Endothelial cell of umbilical vein (primary cell): ENCODE measurements around the gene TTLL5. TPM values are rescaled to one million over a fixed set of nuclear protein-coding genes. Genes with fewer than 3 reads are reported as not detected.

Experiments
- BruUV-seq: library from RNA; stranded (reverse); fragments of 400-500 nt; replicated peaks from 2 replicates; lab custom pipeline; 2021; lab: Mats Ljungman, UMichigan
- CTCF ChIA-PET: fragments of 300-600, 350-600 bp; sonication (Branson Sonifier 250); formaldehyde crosslinking; loops from one replicate; lab custom pipeline; 2021; ENCODE audit warnings: antibody characterized with exemption, inconsistent platforms; lab: Charles Lee
- POLR2A ChIA-PET: fragments of 300-600, 350-600 bp; sonication (Branson Sonifier 250); formaldehyde crosslinking; loops from one replicate; lab custom pipeline; 2021; ENCODE audit warnings: antibody characterized with exemption, inconsistent platforms; lab: Charles Lee
- DNase-seq: peaks from one replicate; pipeline ENCODE4 v3.0.0-alpha.2; 2011; ENCODE audit warnings: low read depth, low spot score
- FAIRE-seq: peaks from 2 replicates; lab custom pipeline; 2011; peaks lifted over from hg19 to GRCh38; lab: Jason Lieb, UNC
- H2AFZ ChIP-seq: 2 replicates; pipeline ENCODE4 v1.6.0; 2012; ENCODE audit warnings: low read depth, low read length, control low read depth, inconsistent platforms
- H3K27ac ChIP-seq: 2 replicates; pipeline ENCODE4 v1.5.1; 2011; ENCODE audit warnings: low read depth, mild to moderate bottlenecking, control low read depth, low read length, moderate library complexity; ENCODE audit not compliant: insufficient read depth
- H3K27me3 ChIP-seq, 2 experiments: 2 replicates each; pipeline versions ENCODE4 v1.6.0 to v1.6.1; 2011; ENCODE audit warnings: low read length in 2 of 2, mixed read lengths in 1 of 2; ENCODE audit not compliant: control insufficient read depth in 2 of 2, insufficient read depth in 2 of 2
- H3K36me3 ChIP-seq, 2 experiments: 2 replicates in 1 of 2; 3 replicates in 1 of 2; pipeline ENCODE4 v1.5.1; 2011; ENCODE audit warnings: low read length in 2 of 2, mild to moderate bottlenecking in 1 of 2, moderate library complexity in 1 of 2; ENCODE audit not compliant: control insufficient read depth in 2 of 2, insufficient read depth in 2 of 2; ENCODE audit errors: extremely low read depth in 1 of 2
- H3K4me1 ChIP-seq: 3 replicates; pipeline ENCODE4 v1.5.1; 2011; ENCODE audit warnings: mild to moderate bottlenecking, low read length; ENCODE audit not compliant: control insufficient read depth, insufficient read depth; ENCODE audit errors: extremely low read depth
- H3K4me2 ChIP-seq: 2 replicates; pipeline ENCODE4 v1.6.1; 2011; ENCODE audit warnings: low read length, control low read depth, mixed read lengths; ENCODE audit not compliant: insufficient read depth
- H3K4me3 ChIP-seq, 3 experiments: fragments of 200-600 bp in 1 of 3; sonication (generic), shearing (Covaris generic) in 1 of 3; replicated peaks in 1 of 3; 2 replicates each; pipeline ENCODE4 v1.5.1; 2011 to 2016; ENCODE audit warnings: control low read depth in 3 of 3, low read length in 3 of 3, mild to moderate bottlenecking in 2 of 3, inconsistent platforms in 1 of 3, low read depth in 1 of 3, moderate library complexity in 1 of 3; ENCODE audit not compliant: insufficient read depth in 1 of 3
- H3K79me2 ChIP-seq: 2 replicates; pipeline ENCODE4 v1.6.0; 2012; ENCODE audit warnings: low read length, inconsistent platforms; ENCODE audit not compliant: control insufficient read depth, insufficient read depth
- H3K9ac ChIP-seq: replicated peaks from 2 replicates; pipeline ENCODE3; 2011; ENCODE audit warnings: low read length, control low read depth; ENCODE audit not compliant: insufficient read depth; ENCODE audit errors: extremely low read depth
- H3K9me1 ChIP-seq: replicated peaks from 3 replicates; pipeline ENCODE4 v1.6.0; 2011; ENCODE audit warnings: mild to moderate bottlenecking, low read length; ENCODE audit not compliant: control insufficient read depth, insufficient read depth; ENCODE audit errors: extremely low read depth
- H3K9me3 ChIP-seq: replicated peaks from 2 replicates; pipeline ENCODE4 v1.5.1; 2012; ENCODE audit warnings: low read length, inconsistent platforms; ENCODE audit not compliant: control insufficient read depth, insufficient read depth
- H4K20me1 ChIP-seq: replicated peaks from 2 replicates; pipeline ENCODE3; 2011; ENCODE audit warnings: mild to moderate bottlenecking, low read length; ENCODE audit not compliant: control insufficient read depth, insufficient read depth; ENCODE audit errors: extremely low read depth
- CTCF ChIP-seq, 2 donors: IDR thresholded peaks; 1 replicate in 1 of 2; 2 replicates in 1 of 2; pipeline ENCODE4 v1.5.1; 2011; ENCODE audit warnings: low read length in 2 of 2, mild to moderate bottlenecking in 2 of 2, moderate library complexity in 2 of 2, control low read depth in 1 of 2, inconsistent platforms in 1 of 2, low read depth in 1 of 2; ENCODE audit not compliant: insufficient read depth in 1 of 2; ENCODE audit errors: extremely low read depth in 1 of 2
- EZH2 ChIP-seq: IDR thresholded peaks from 2 replicates; pipeline ENCODE4 v1.6.1; 2012; ENCODE audit warnings: borderline replicate concordance, low read depth, mild to moderate bottlenecking, moderate library complexity, low read length, inconsistent platforms; ENCODE audit not compliant: severe bottlenecking
- FOS ChIP-seq: IDR thresholded peaks from 2 replicates; pipeline ENCODE4 v1.6.1; 2011; ENCODE audit warnings: mild to moderate bottlenecking, low read length, moderate library complexity, borderline replicate concordance; ENCODE audit not compliant: insufficient read depth
- GATA2 ChIP-seq: IDR thresholded peaks from 2 replicates; pipeline ENCODE4 v1.7.0; 2011; ENCODE audit warnings: low read depth, mild to moderate bottlenecking, moderate library complexity, mixed read lengths, low read length; ENCODE audit not compliant: insufficient read length, insufficient read depth
- JUN ChIP-seq: IDR thresholded peaks from 2 replicates; pipeline ENCODE4 v1.6.1; 2011; ENCODE audit warnings: borderline replicate concordance, low read depth; ENCODE audit not compliant: insufficient read length, insufficient read depth
- MAX ChIP-seq: IDR thresholded peaks from 2 replicates; pipeline ENCODE4 v1.6.1; 2011; ENCODE audit not compliant: insufficient read depth, insufficient read length
- MYC ChIP-seq: IDR thresholded peaks from one replicate; pipeline ENCODE4 v1.6.1; 2011; ENCODE audit warnings: mild to moderate bottlenecking, low read depth, low read length
- POLR2A ChIP-seq: IDR thresholded peaks from 2 replicates; pipeline ENCODE4 v1.6.1; 2012; ENCODE audit warnings: low read depth, mild to moderate bottlenecking, control low read depth, low read length
- POLR2AphosphoS5 ChIP-seq: IDR thresholded peaks from 2 replicates; pipeline ENCODE4 v1.6.1; 2012; ENCODE audit warnings: low read depth, mild to moderate bottlenecking, control low read depth, low read length, moderate library complexity; ENCODE audit not compliant: insufficient read depth
- dilution Hi-C: fragments of 300-500 bp; cut with MboI; formaldehyde crosslinking; loops from one replicate; pipeline ENCODE4 v1.15.0; 2019; ENCODE audit warnings: low sequenced_read_pairs; ENCODE audit not compliant: extremely low pct_ligation_motif_present
- intact Hi-C: fragments of 100-400 bp; cut with micrococcal nuclease; formaldehyde crosslinking; loops from one replicate; pipeline ENCODE4 v1.10.0; 2022
- polyA plus RNA-seq, 4 experiments: library from polyadenylated mRNA; depleted of rRNA in 3 of 4; stranded (reverse) in 3 of 4; unstranded in 1 of 4; fragments of >200 nt; gene quantifications; 2 replicates each; pipeline versions ENCODE4 v1.2.1 to v1.2.3, GENCODE V29; 2011 to 2012; ENCODE audit warnings: missing spikeins in 1 of 4
- total RNA-seq: library from RNA; stranded (reverse); gene quantifications from 2 replicates; pipeline ENCODE4 v1.2.3, GENCODE V29; 2021

TTLL5 gene
- total and polyA plus RNA-seq, 2 donors (not counting 3 experiments of a cell fraction or from before 2014, with no cell fraction given): 33.2 to 93.6 TPM

GRCh38 chr14:75849300-75849895, 188.4 kb downstream of the TTLL5 start:
- H3K27ac ChIP-seq: no peak overlapping the region
- intact Hi-C loops (no loop called here), dilution Hi-C loops (no loop called here)
- peaks cover 0 to 3% of the 10 kb centered on the region in 2 experiments for H3K36me3 ChIP-seq
- no peak overlapping the region for H3K4me3 ChIP-seq
- H3K79me2 ChIP-seq: no peaks in the 10 kb centered on the region
- no peaks in the 10 kb centered on the region for H3K9me3 ChIP-seq
- no peak overlapping the region for H2AFZ ChIP-seq
- TF ChIP-seq JUN: no peak
- no peak for TF ChIP-seq POLR2A
- no peak for TF ChIP-seq MAX
- no peak for TF ChIP-seq FOS
- TF ChIP-seq MYC: no peak
- TF ChIP-seq EZH2: no peak
- TF ChIP-seq POLR2AphosphoS5: no peak
- no peak for TF ChIP-seq CTCF (IDR thresholded peaks at IDR 0.05; ENCODE audit: extremely low read depth in 1 of 2, insufficient read depth in 1 of 2, low read depth in 1 of 2, low read length in 2 of 2)
- no peak for TF ChIP-seq GATA2
- H3K9me1 ChIP-seq: no peaks in the 10 kb centered on the region
- no peak for FAIRE-seq
- H3K4me2 ChIP-seq: no peak overlapping the region
- ChIA-PET POLR2A (no interaction called here), CTCF (interaction anchor here (1.2 to 1.4 kb wide), 3 partner anchors 10 to 130 kb away, joined by 3 to 4 read pairs (median 3); no protein-coding TSS in a partner anchor)
- no peak for DNase-seq
- H4K20me1 ChIP-seq: no peaks in the 10 kb centered on the region
- no peaks in the 10 kb centered on the region for H3K27me3 ChIP-seq
- no TSS peak for BruUV-seq
- H3K4me1 ChIP-seq: no peaks in the 10 kb centered on the region
- H3K9ac ChIP-seq: no peak overlapping the region
